B cell (primary cell): ENCODE data around the gene JAK1. TPM values are rescaled to one million over a fixed set of nuclear protein-coding genes. Genes with fewer than 3 reads are reported as not detected.

Source experiments
- ATAC-seq: fragments of 200-7000 bp; cut with Tn5 transposase; one replicate; pipeline ENCODE4 v1.10.0; 2021; ENCODE audit warnings: low read depth, mild to moderate bottlenecking, moderate number of reproducible peaks, moderate library complexity
- CTCF ChIA-PET: fragments of 350-600 bp; sonication (Branson Sonifier 250); formaldehyde crosslinking; loops from one replicate; lab custom pipeline; 2021; ENCODE audit warnings: antibody characterized with exemption, inconsistent platforms; lab: Charles Lee
- POLR2A ChIA-PET: fragments of 350-600 bp; sonication (Branson Sonifier 250); formaldehyde crosslinking; loops from one replicate; lab custom pipeline; 2021; ENCODE audit warnings: antibody characterized with exemption; lab: Charles Lee
- DNase-seq: peaks from one replicate; pipeline ENCODE4 v3.0.0; 2013
- H2AFZ ChIP-seq: 2 replicates; pipeline ENCODE4 v1.6.1; 2012; ENCODE audit warnings: mild to moderate bottlenecking, low read depth, low read length; ENCODE audit not compliant: insufficient read depth, poor library complexity, severe bottlenecking
- H3K27ac ChIP-seq, 2 donors: 1 replicate in 1 of 2; 2 replicates in 1 of 2; pipeline ENCODE4 v1.5.1; 2012 to 2013; ENCODE audit warnings: low read length in 2 of 2, mild to moderate bottlenecking in 2 of 2, moderate library complexity in 1 of 2
- H3K27me3 ChIP-seq, 4 experiments: fragments of 200-600 bp in 1 of 4; sonication (generic) in 1 of 4; replicated peaks in 1 of 4; 1 replicate in 2 of 4; 2 replicates in 2 of 4; pipeline versions ENCODE4 v1.6.1 to v1.7.0; 2013 to 2016; ENCODE audit warnings: low read length in 3 of 4, mild to moderate bottlenecking in 2 of 4, mixed read lengths in 1 of 4, moderate library complexity in 1 of 4; ENCODE audit not compliant: insufficient read depth in 4 of 4, control insufficient read depth in 3 of 4; ENCODE audit errors: control extremely low read depth in 1 of 4
- H3K36me3 ChIP-seq, 2 experiments: replicated peaks in 1 of 2; 1 replicate in 1 of 2; 2 replicates in 1 of 2; pipeline versions ENCODE4 v1.6.1 to v1.7.1; 2013; ENCODE audit warnings: low read length in 1 of 2; ENCODE audit not compliant: insufficient read depth in 2 of 2, control insufficient read depth in 1 of 2; ENCODE audit errors: control extremely low read depth in 1 of 2, extremely low read depth in 1 of 2
- H3K4me1 ChIP-seq, 2 donors: fragments of 200-600 bp in 1 of 2; sonication (generic) in 1 of 2; 1 replicate in 1 of 2; 2 replicates in 1 of 2; pipeline versions ENCODE4 v1.5.1 to v1.6.1; 2013 to 2017; ENCODE audit warnings: low read length in 2 of 2; ENCODE audit not compliant: control insufficient read depth in 2 of 2, insufficient read depth in 2 of 2
- H3K4me2 ChIP-seq: replicated peaks from 2 replicates; pipeline ENCODE3; 2012; ENCODE audit warnings: mild to moderate bottlenecking, low read depth, low read length; ENCODE audit not compliant: poor library complexity, severe bottlenecking
- H3K4me3 ChIP-seq, 5 experiments: fragments of 200-600 bp in 1 of 5; sonication (generic) in 1 of 5; 1 replicate in 3 of 5; 2 replicates in 2 of 5; pipeline versions ENCODE4 v1.5.1 to v1.7.0; 2011 to 2016; ENCODE audit warnings: low read length in 4 of 5, mild to moderate bottlenecking in 4 of 5, low read depth in 2 of 5, control low read depth in 1 of 5, moderate library complexity in 1 of 5; ENCODE audit not compliant: insufficient read depth in 1 of 5; ENCODE audit errors: control extremely low read depth in 1 of 5, extremely low read depth in 1 of 5
- H3K79me2 ChIP-seq: fragments of 200-600 bp; sonication (generic); one replicate; pipeline ENCODE4 v1.6.0; 2016; ENCODE audit warnings: low read length; ENCODE audit not compliant: control insufficient read depth, insufficient read depth
- H3K9ac ChIP-seq: fragments of 200-600 bp; sonication (generic); 2 replicates; pipeline ENCODE4 v1.6.1; 2017; ENCODE audit warnings: mild to moderate bottlenecking, low read length, moderate library complexity
- H3K9me3 ChIP-seq, 3 donors: one replicate each; pipeline versions ENCODE4 v1.6.1 to v1.7.1; 2013; ENCODE audit warnings: low read length in 2 of 3; ENCODE audit not compliant: control insufficient read depth in 2 of 3, insufficient read depth in 1 of 3; ENCODE audit errors: control extremely low read depth in 1 of 3
- H4K20me1 ChIP-seq: 2 replicates; pipeline ENCODE4 v1.6.0; 2012; ENCODE audit warnings: mild to moderate bottlenecking, low read length; ENCODE audit not compliant: insufficient read depth, control insufficient read depth, poor library complexity, severe bottlenecking
- H3K27ac Mint-ChIP-seq: one replicate; pipeline ENCODE4 v1.8.0; 2021; ENCODE audit warnings: mixed read lengths
- H3K27me3 Mint-ChIP-seq: one replicate; pipeline ENCODE4 v1.8.0; 2021; ENCODE audit warnings: mixed read lengths
- H3K4me1 Mint-ChIP-seq: one replicate; pipeline ENCODE4 v1.8.0; 2021; ENCODE audit warnings: mixed read lengths
- H3K4me3 Mint-ChIP-seq: one replicate; pipeline ENCODE4 v1.8.0; 2021; ENCODE audit warnings: mixed read lengths
- H3K9me3 Mint-ChIP-seq: one replicate; pipeline ENCODE4 v1.8.0; 2022; ENCODE audit warnings: mixed read lengths; ENCODE audit not compliant: insufficient read depth
- EZH2 ChIP-seq: IDR thresholded peaks from 2 replicates; pipeline ENCODE4 v1.6.1; 2012; ENCODE audit warnings: borderline replicate concordance, low read depth, mild to moderate bottlenecking, moderate library complexity, low read length; ENCODE audit not compliant: insufficient read depth, poor library complexity, severe bottlenecking
- WGBS: methylation state at CpG from one replicate; pipeline ENCODE4 v1.1.5; 2013; ENCODE audit warnings: missing lambda C conversion rate; ENCODE audit not compliant: insufficient coverage; 5-methylcytosine and 5-hydroxymethylcytosine counted together
- intact Hi-C: fragments of 100-400 bp; cut with micrococcal nuclease; formaldehyde crosslinking; loops from one replicate; pipeline ENCODE4 v1.10.0; 2022
- polyA plus RNA-seq: library from polyadenylated mRNA; depleted of rRNA; stranded (reverse); fragments of >200 nt; gene quantifications from 2 replicates; pipeline ENCODE4 v1.2.3, GENCODE V29; 2012
- total RNA-seq, 2 donors: library from RNA; stranded (reverse); fragments of 120-200 nt in 1 of 2; gene quantifications; 1 replicate in 1 of 2; 2 replicates in 1 of 2; pipeline versions ENCODE4 v1.2.3 to v1.2.4, GENCODE V29; 2013 to 2022
- TF ChIP-seq, protein P1 (sequence below): fragments of 200-600 bp; IDR thresholded peaks from one replicate; pipeline ENCODE4 v1.8.0; 2022; ENCODE audit warnings: antibody characterized with exemption, mild to moderate bottlenecking

JAK1 gene
- total and polyA plus RNA-seq, 2 donors (not counting 1 experiment from before 2014, with no cell fraction given): 99.0 to 244 TPM

DNA sequence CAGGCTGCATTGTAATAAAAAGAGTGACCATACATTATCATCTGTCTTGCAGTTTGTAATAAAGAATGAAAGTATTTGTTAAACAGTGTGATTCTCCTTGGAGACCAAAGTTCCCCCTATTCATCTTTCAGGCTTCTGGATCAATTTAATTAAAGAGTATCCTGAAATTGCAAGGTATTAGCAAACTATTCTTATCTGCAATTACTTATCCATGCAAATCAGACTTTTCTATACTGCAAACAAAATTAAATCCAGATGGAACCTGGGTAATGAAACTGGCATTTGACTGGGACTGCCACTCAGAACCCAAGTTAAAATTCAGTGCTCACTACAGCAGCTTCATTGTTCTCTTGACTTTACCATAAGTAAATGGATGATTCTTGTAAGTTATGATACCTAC lies 37.1 kb downstream of the JAK1 start:
- intact Hi-C loops: loop anchor here (5.0 kb wide), 1 partner anchor 33 kb away; no protein-coding TSS in a partner anchor
- no peak for DNase-seq
- CTCF ChIA-PET: no interaction called here

DNA sequence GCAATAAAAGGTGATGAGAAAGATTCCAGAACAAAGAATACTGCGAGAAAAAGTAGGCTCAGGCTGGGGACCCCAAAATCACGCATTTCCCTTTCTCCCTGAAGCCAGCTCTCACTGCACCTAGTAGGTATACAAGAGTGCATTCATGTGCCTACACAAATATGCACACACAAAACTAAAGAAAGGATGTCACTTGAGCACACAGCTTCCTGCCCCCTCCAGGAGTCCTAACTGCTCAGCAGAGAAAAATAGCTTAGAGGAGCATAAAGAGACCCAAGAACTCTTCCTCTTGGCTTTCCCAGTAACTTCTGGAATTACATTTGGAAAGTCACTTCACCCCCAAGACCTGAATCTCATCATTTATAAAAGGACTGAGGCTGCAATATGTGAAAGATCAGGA lies 38.0 kb downstream of the JAK1 start:
- H3K36me3 ChIP-seq: peaks cover 0 to 15% of the 10 kb centered on the region in 2 experiments
- peak overlapping the region; percentile 5 for H3K27ac Mint-ChIP-seq
- H3K4me2 ChIP-seq: peak overlapping the region; percentile 28
- H3K9ac ChIP-seq: peak overlapping the region; percentile 8
- no peaks in the 10 kb centered on the region for H3K27me3 Mint-ChIP-seq
- H3K4me1 Mint-ChIP-seq: peaks cover 89% of the 10 kb centered on the region
- DNase-seq (no peak), ATAC-seq (no peak)
- no peak overlapping the region for H3K4me3 ChIP-seq
- H3K9me3 ChIP-seq: no peaks in the 10 kb centered on the region
- H3K9me3 Mint-ChIP-seq: no peaks in the 10 kb centered on the region
- no peak overlapping the region for H3K4me3 Mint-ChIP-seq
- peaks cover 53 to 71% of the 10 kb centered on the region in 2 donors for H3K4me1 ChIP-seq
- H4K20me1 ChIP-seq: peaks cover 87% of the 10 kb centered on the region
- no peak for TF ChIP-seq EZH2
- TF ChIP-seq, protein P1, sequence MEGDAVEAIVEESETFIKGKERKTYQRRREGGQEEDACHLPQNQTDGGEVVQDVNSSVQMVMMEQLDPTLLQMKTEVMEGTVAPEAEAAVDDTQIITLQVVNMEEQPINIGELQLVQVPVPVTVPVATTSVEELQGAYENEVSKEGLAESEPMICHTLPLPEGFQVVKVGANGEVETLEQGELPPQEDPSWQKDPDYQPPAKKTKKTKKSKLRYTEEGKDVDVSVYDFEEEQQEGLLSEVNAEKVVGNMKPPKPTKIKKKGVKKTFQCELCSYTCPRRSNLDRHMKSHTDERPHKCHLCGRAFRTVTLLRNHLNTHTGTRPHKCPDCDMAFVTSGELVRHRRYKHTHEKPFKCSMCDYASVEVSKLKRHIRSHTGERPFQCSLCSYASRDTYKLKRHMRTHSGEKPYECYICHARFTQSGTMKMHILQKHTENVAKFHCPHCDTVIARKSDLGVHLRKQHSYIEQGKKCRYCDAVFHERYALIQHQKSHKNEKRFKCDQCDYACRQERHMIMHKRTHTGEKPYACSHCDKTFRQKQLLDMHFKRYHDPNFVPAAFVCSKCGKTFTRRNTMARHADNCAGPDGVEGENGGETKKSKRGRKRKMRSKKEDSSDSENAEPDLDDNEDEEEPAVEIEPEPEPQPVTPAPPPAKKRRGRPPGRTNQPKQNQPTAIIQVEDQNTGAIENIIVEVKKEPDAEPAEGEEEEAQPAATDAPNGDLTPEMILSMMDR: no peak
- H2AFZ ChIP-seq: no peak overlapping the region
- POLR2A ChIA-PET: no interaction called here
- peak overlapping the region in 1 of 2 donors; percentile 27 for H3K27ac ChIP-seq
- peaks cover 96% of the 10 kb centered on the region for H3K79me2 ChIP-seq
- 100% methylated on average over 2 of the region's 2 CpGs for WGBS
- CTCF ChIA-PET: interaction anchor here (1.1 kb wide), 1 partner anchor 92 kb away, joined by 3 read pairs; no protein-coding TSS in a partner anchor
- intact Hi-C loops: loop anchor here (5.0 kb wide), 1 partner anchor 34 kb away; no protein-coding TSS in a partner anchor
- no peaks in the 10 kb centered on the region for H3K27me3 ChIP-seq

More for the DNA sequence above, 37.1 kb downstream of the JAK1 start:
- no peak overlapping the region for H3K4me3 ChIP-seq
- no peak overlapping the region for H3K9ac ChIP-seq
- no peaks in the 10 kb centered on the region for H3K27me3 Mint-ChIP-seq
- H3K36me3 ChIP-seq: peaks cover 0 to 15% of the 10 kb centered on the region in 2 experiments
- TF ChIP-seq, protein P1: no peak
- no peak for TF ChIP-seq EZH2
- H2AFZ ChIP-seq: no peak overlapping the region
- peaks cover 90% of the 10 kb centered on the region for H4K20me1 ChIP-seq
- peak overlapping the region; percentile 26 for H3K4me3 Mint-ChIP-seq
- peaks cover 56 to 73% of the 10 kb centered on the region in 2 donors for H3K4me1 ChIP-seq
- peaks cover 96% of the 10 kb centered on the region for H3K79me2 ChIP-seq
- H3K4me2 ChIP-seq: peak overlapping the region; percentile 7
- no peaks in the 10 kb centered on the region for H3K9me3 Mint-ChIP-seq
- POLR2A ChIA-PET: no interaction called here
- peaks cover 90% of the 10 kb centered on the region for H3K4me1 Mint-ChIP-seq
- no peaks in the 10 kb centered on the region for H3K9me3 ChIP-seq
- no peak for ATAC-seq
- no peak overlapping the region for H3K27ac Mint-ChIP-seq
- H3K27ac ChIP-seq: no peak overlapping the region
- H3K27me3 ChIP-seq: no peaks in the 10 kb centered on the region
